ENCODE measurements around the gene TIMM10B. TPM values are rescaled to one million over a fixed set of nuclear protein-coding genes. Genes with fewer than 3 reads are reported as not detected.

Gene TIMM10B
- total and polyA plus RNA-seq, 10 donors: 10.7 to 71.3 (median 40.6) TPM

GRCh38 chr11:6472934-6473333, 8.4 kb upstream of the TIMM10B start:
- H3K4me1 ChIP-seq: peaks cover 12 to 52% (median 33%) of the 10 kb centered on the region in 6 donors
- H3K4me3 ChIP-seq: peak overlapping the region; percentile 58 to 90 (median 65)
- H3K9me3 ChIP-seq: no peaks in the 10 kb centered on the region
- intact Hi-C loops (cut with DNase I; ENCODE audit: low total_unique reads): no loop called here
- H3K36me3 ChIP-seq: peaks cover 0 to 17% (median 15%) of the 10 kb centered on the region in 6 donors
- no peak for DNase-seq
- no peak for TF ChIP-seq POLR2AphosphoS5 (IDR thresholded peaks at IDR 0.05)
- no peak for TF ChIP-seq POLR2A (IDR thresholded peaks at IDR 0.05)
- TF ChIP-seq CTCF (IDR thresholded peaks at IDR 0.05 in 8 of 11, conservative IDR thresholded peaks at IDR 0.05 in 3 of 11): no peak
- H3K27me3 ChIP-seq (replicated peaks in 1 of 7): no peaks in the 10 kb centered on the region
- WGBS, 5 donors: 29 to 68% (median 63%) methylated on average over 1 of the region's 1 CpG; no CpG with 5 or more reads in 1 of the 5 donors
- H3K27ac ChIP-seq: peak overlapping the region in 5 of 8 donors; percentile 88 to 93 (median 91)

GRCh38 chr11:6473451-6474412, 7.6 kb upstream of the TIMM10B start, which contains the start of gene TRIM3:
TRIM3 (minus strand) TSS chr11:6473941; CDS start chr11:6465695, 8,246 bp downstream.
- peak within 1 kb of the TSS; percentile 58 to 90 (median 65) for H3K4me3 ChIP-seq
- peaks cover 12 to 46% (median 32%) of the 10 kb centered on the region in 6 donors for H3K4me1 ChIP-seq
- H3K36me3 ChIP-seq: peaks cover 0 to 25% (median 23%) of the 10 kb centered on the region in 6 donors
- peak; percentile 96 for DNase-seq
- TF ChIP-seq CTCF (IDR thresholded peaks at IDR 0.05 in 8 of 11, conservative IDR thresholded peaks at IDR 0.05 in 3 of 11) (peak in 1 of 11 experiments; percentile 15), POLR2A (IDR thresholded peaks at IDR 0.05) (peak in 1 of 3 donors; percentile 19), POLR2AphosphoS5 (IDR thresholded peaks at IDR 0.05) (peak; percentile 65 to 83 (median 80))
- 1 to 4% (median 1%) methylated on average over 34 to 87 of the region's 87 CpGs for WGBS, 5 donors
- no peaks in the 10 kb centered on the region for H3K27me3 ChIP-seq (replicated peaks in 1 of 7)
- no peaks in the 10 kb centered on the region for H3K9me3 ChIP-seq
- intact Hi-C loops (cut with DNase I; ENCODE audit: low total_unique reads): no loop called here
- H3K27ac ChIP-seq: peak within 1 kb of the TSS; percentile 69 to 93 (median 90)

- Histone ChIP-seq H3K4me3 (peak overlapping the region; percentile 4 to 90 (median 64)), H3K36me3 (peaks cover 0 to 32% (median 25%) of the 10 kb centered on the region in 6 donors), H3K4me1 (peaks cover 9 to 45% (median 30%) of the 10 kb centered on the region in 6 donors), H3K27ac (peak overlapping the region; percentile 69 to 93 (median 90)), H3K27me3 (replicated peaks in 1 of 7) (no peaks in the 10 kb centered on the region), H3K9me3 (no peaks in the 10 kb centered on the region)
- no peak for DNase-seq
- WGBS, 5 donors: 42 to 55% (median 45%) methylated on average over 7 of the region's 7 CpGs
- intact Hi-C loops (cut with DNase I; ENCODE audit: low total_unique reads): no loop called here
- TF ChIP-seq CTCF (IDR thresholded peaks at IDR 0.05 in 8 of 11, conservative IDR thresholded peaks at IDR 0.05 in 3 of 11) (no peak), POLR2AphosphoS5 (IDR thresholded peaks at IDR 0.05) (no peak), POLR2A (IDR thresholded peaks at IDR 0.05) (no peak)
Observed at GRCh38 chr11:6474413-6474792, 6.9 kb upstream of the TIMM10B start.

Data from spleen (tissue), 11 donors.